Lower leg skin (tissue), 3 donors: Measurements from ENCODE around the gene PLXNA2.

Experiments used
- POLR2A ChIP-seq, 2 donors: fragments of 450-650 bp; IDR thresholded peaks; one replicate each; pipeline ENCODE4 v1.6.1; 2016 to 2017; ENCODE audit warnings: antibody characterized with exemption in 2 of 2, mild to moderate bottlenecking in 1 of 2, moderate library complexity in 1 of 2
- TF ChIP-seq, protein P1 (sequence below), 3 donors: fragments of 450-650 bp; IDR thresholded peaks; one replicate each; pipeline ENCODE4 v1.5.1; 2016; ENCODE audit warnings: antibody characterized with exemption in 3 of 3, mild to moderate bottlenecking in 3 of 3, moderate library complexity in 2 of 3

DNA sequence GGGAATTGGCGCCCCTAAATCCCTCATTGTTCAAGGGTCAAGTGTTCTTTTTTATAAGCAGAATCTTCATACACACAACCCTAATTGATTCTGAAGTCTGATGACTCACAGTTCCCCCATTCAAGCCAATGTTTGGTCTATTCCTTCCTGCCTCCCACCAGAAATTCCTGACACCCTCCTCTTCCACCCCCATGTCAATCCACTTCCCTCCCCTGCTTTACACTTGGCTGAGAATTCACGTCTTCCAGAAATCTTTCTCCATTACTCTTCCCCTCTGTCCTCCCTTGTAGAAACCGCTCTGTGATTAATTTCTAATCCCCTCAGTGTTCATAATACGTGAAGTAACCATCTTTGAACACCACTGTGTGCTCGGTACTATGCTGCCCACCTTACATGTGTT is 257.0 kb downstream of the PLXNA2 start:
- TF ChIP-seq, protein P1, sequence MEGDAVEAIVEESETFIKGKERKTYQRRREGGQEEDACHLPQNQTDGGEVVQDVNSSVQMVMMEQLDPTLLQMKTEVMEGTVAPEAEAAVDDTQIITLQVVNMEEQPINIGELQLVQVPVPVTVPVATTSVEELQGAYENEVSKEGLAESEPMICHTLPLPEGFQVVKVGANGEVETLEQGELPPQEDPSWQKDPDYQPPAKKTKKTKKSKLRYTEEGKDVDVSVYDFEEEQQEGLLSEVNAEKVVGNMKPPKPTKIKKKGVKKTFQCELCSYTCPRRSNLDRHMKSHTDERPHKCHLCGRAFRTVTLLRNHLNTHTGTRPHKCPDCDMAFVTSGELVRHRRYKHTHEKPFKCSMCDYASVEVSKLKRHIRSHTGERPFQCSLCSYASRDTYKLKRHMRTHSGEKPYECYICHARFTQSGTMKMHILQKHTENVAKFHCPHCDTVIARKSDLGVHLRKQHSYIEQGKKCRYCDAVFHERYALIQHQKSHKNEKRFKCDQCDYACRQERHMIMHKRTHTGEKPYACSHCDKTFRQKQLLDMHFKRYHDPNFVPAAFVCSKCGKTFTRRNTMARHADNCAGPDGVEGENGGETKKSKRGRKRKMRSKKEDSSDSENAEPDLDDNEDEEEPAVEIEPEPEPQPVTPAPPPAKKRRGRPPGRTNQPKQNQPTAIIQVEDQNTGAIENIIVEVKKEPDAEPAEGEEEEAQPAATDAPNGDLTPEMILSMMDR (IDR thresholded peaks at IDR 0.05), result no peak
- TF ChIP-seq POLR2A (IDR thresholded peaks at IDR 0.05), result no peak
